GM18508 (cell line): ENCODE data around the gene HOXA11.

Experiments
- ATAC-seq: cut with Tn5 transposase; IDR thresholded peaks from one replicate; pipeline ENCODE4 v1.9.1; 2021; ENCODE audit warnings: moderate number of reproducible peaks; ENCODE audit not compliant: insufficient read depth, unreplicated experiment

The HOXA11 gene

GRCh38 chr7:27171637-27172314 is 13.3 kb downstream of the HOXA11 start:
- ATAC-seq: no peak

GRCh38 chr7:27171325-27171636 is 13.8 kb downstream of the HOXA11 start:
- no peak for ATAC-seq

- ATAC-seq: no peak
These were observed 14.4 kb downstream of the HOXA11 start for GRCh38 chr7:27170426-27171324.

GRCh38 chr7:27169658-27170425 is 15.2 kb downstream of the HOXA11 start:
- ATAC-seq: no peak

- no peak for ATAC-seq
These were observed 16.6 kb downstream of the HOXA11 start for GRCh38 chr7:27168265-27168947.

GRCh38 chr7:27167916-27168264 is 17.1 kb downstream of the HOXA11 start:
- ATAC-seq: no peak

- ATAC-seq: no peak
These were observed 18.2 kb downstream of the HOXA11 start for GRCh38 chr7:27166531-27167505.

GRCh38 chr7:27165996-27166530 is 19.0 kb downstream of the HOXA11 start:
- ATAC-seq: no peak

DNA sequence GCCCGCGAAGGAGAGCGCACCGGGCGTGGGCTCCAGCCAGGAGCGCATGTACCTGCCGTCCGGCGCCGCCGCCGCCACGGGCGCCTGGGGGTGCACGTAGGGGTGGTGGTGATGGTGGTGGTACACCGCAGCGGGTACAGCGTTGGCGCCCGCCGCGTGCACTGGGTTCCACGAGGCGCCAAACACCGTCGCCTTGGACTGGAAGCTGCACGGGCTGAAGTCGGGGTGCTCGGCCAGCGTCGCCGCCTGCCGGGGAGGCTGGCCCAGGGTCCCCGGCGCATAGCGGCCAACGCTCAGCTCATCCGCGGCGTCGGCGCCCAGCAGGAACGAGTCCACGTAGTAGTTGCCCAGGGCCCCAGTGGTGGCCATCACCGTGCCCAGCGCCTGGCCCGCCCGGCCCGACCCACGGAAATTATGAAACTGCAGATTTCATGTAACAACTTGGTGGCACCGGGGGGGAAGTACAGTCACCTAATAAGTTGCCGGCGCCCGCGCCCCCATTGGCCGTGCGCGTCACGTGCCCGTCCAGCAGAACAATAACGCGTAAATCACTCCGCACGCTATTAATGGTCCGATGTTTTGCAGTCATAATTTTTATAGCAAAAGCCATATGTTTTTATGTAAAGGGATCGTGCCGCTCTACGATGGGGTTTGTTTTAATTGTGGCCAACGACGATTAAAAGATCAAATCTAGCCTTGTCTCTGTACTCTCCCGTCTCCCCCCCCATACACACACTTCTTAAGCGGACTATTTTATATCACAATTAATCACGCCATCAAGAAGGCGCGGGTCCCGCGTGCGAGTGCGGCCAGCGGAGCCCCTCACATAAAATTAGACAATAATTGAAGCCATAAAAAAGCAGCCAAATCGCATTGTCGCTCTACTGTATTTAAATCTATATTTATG is 19.7 kb downstream of the HOXA11 start, which contains the start of gene HOXA9:
Gene HOXA9 (minus strand): TSS at position 449 of the 907 bp plus-strand sequence. CDS start 80 bp downstream, at position 369.
- ATAC-seq: no peak

DNA sequence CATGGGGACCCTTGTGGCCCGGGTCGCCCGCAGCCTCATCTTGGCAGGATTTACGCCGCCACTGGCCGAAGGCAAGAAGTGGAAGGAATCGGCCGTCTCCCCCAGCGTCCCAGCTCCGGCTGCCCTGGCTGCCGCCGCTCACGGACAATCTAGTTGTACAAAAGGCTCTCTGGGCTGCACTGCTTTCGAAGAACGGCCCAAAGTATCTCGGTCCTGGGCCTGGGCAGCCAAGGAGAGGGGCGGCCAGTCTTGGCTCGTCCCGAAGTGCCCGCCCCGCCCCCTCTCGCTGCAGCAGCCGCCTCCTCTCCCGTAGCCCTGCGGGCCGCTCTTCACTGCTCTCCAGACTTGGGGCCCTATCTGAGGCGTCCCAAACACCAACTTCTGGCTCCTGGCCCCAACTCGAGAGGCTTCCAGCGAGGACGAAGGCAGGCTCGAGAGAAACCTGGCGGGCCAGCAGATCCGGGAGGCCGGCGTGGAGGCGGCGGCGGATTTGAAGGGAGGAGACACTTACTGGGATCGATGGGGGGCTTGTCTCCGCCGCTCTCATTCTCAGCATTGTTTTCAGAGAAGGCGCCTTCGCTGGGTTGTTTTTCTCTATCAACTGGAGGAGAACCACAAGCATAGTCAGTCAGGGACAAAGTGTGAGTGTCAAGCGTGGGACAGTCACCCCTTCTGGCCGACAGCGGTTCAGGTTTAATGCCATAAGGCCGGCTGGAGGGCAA is 20.5 kb downstream of the HOXA11 start:
- ATAC-seq: no peak

DNA sequence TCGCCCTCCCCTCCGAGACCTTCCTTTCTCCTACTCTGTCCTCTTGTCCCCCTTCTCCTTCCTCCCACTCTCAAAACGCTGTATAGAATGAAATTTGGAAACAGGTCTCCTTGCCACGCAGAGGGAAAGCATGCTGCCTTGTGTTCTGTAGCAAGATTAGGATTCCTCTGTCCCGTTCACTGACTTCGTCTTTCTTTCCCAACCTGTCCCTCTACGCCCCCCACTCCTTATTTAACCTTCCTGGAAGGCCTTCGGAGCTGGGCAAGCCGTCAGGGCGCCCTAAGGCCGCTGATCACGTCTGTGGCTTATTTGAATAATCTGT is 21.0 kb downstream of the HOXA11 start:
- no peak for ATAC-seq

DNA sequence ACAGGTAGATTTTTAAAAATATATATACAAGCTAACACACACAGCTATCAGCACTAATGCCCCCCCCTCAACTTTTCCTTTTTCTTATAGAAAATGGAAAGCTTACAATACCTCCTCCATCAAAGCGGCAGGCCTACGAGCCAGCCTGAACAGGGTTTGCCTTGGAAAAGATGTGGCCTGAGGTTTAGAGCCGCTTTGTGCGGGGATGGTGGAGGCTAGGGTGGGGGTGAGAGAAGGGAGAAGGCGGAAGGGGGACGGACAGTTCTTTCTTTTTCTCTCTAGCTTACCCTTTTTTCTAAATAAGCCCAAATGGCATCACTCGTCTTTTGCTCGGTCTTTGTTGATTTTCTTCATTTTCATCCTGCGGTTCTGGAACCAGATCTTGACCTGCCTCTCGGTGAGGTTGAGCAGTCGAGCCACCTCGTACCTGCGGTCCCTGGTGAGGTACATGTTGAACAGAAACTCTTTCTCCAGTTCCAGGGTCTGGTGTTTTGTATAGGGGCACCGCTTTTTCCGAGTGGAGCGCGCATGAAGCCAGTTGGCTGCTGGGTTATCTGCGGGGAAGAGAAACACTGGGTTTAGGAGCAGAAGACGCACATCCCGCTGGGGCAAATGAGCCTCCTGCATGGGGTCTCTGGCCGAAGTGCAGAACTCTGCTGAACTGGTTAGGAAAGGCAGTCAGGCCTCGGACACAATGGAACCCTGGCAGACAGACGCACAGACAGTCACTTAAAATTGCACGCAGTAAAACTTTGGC is 21.6 kb downstream of the HOXA11 start:
- ATAC-seq: no peak

DNA sequence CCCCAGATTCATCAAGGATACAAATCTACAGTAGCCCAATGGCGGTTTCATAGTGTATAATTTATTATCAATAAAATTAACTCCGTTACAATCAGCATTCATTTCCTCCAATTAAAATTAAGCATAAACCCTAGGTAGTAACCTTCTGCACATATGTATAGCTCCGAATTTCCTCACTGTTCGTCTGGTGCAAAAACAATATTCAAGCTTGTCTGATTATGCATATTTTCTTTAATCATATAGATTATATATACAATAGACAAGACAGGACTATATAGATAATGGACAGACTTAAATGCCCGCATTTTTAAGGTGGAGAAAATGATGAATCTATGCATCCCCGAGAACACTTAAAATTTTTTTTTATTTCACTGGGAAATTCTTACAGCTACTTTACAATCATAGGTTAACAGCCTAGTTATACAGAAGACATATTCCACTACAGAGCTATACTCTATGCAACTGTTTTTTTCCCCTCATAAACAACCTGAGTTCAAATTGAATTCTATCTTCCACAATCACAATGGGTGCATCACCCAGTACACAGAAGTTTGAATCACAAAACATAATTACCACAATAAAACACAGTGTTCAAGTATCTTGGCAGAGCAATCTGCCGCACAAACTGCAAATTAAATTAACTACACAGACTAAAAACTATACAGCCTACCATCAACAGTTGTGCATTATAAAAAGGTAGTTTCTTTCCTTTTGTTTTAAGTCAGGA is 22.3 kb downstream of the HOXA11 start:
- no peak for ATAC-seq

DNA sequence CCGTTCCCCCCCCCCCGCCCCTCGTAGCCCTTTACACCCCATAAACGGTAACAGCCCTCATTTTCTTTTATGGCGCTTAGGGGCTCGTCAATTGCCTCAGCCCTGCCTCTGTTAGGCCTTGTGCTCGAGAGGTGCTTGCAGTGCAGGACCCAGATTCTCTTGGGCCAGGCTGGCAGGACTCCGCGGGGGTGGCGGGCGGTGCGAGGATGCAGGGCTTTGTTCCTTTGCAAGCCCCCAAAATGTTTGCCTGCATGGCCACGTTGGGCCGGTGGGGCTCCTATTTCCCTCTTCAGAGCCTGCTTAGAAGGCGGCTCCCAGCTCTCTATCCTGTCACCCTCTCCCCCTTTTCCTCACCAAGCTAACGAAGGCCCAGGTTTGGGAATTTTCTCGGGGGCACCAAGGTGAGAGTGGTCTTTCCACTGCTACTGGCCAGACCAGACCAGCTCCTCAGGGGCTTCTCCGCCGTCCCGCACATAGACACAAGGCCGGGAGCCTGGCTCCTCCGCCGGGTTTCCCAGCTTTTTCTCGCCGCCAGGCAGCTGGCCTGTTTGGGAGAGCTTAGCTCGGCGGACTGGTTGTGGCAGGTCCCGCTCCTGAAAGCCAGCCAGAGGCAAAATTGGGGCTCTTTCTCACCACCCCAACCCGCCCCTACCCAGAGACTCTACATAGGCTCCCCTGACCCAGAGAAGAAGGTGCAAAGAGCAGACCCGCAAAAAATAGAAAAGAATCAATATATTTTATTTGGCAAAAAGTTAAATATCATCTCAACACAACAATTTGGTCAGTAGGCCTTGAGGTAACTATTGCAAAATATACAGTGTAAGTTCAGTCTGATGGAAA is 23.1 kb downstream of the HOXA11 start:
- ATAC-seq: no peak

GRCh38 chr7:27161214-27161720 is 23.8 kb downstream of the HOXA11 start:
- ATAC-seq: no peak
